Measurements from ENCODE around the gene IFIT1.
"Not testable (repeated sequence)": the region's sequence is repeated elsewhere in the genome, so short reads cannot be mapped to it uniquely, and the experiment has no call there.

The IFIT1 gene

DNA sequence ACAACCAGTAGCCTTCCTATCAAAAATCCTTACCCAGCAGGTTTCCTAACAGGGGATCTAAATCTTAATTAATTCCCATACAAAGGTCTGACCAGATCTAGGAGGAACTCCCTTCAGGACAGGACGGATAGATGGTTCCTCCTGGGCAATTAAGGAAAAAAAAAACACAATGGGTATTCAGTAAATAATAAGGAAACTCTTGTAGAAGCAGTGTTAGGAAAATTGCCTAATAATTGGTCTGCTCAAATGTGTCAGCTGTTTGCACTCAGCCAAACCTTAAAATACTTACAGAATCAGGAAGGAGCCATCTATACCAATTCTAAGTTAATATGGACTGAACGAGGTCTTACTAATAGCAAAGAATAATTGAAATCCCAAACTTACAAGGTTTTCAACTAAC lies 18.7 kb downstream of the IFIT1 start:
- not testable (repeated sequence) for H3K36me3 ChIP-seq (ENCODE audit: control insufficient read depth in 5 of 5, insufficient read depth in 5 of 5, low read length in 5 of 5); H3K4me3 ChIP-seq (ENCODE audit: low read depth in 1 of 5, low read length in 5 of 5); H3K27me3 ChIP-seq (ENCODE audit: control insufficient read depth in 5 of 5, insufficient read depth in 4 of 5, low read length in 5 of 5); H3K9me3 ChIP-seq (ENCODE audit: control insufficient read depth in 5 of 5, low read length in 5 of 5); H3K27ac ChIP-seq (ENCODE audit: low read depth, low read length); H3K9ac ChIP-seq (ENCODE audit: low read length in 5 of 5)
- peaks cover 0 to 22% (median 19%) of the 10 kb centered on the region in 5 donors for H3K4me1 ChIP-seq (ENCODE audit: control insufficient read depth in 5 of 5, insufficient read depth in 5 of 5, low read length in 5 of 5)

DNA sequence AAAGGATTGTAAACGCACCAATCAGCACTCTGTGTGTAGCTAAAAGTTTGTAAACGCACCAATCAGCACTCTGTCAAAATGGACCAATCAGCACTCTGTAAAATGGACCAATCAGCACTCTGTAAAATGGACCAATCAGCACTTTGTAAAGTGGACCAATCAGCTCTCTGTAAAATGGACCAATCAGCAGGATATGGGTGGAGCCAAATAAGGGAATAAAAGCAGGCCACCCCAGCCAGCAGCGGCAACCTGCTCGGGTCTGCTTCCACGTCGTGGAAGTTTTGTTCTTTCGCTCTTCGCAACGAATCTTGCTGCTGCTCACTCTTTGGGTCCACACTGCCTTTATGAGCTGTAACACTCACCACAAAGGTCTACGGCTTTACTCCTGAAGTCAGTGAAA lies 19.9 kb downstream of the IFIT1 start:
- H3K27me3 ChIP-seq (ENCODE audit: control insufficient read depth in 5 of 5, insufficient read depth in 4 of 5, low read length in 5 of 5); H3K4me3 ChIP-seq (ENCODE audit: low read depth in 1 of 5, low read length in 5 of 5); H3K36me3 ChIP-seq (ENCODE audit: control insufficient read depth in 5 of 5, insufficient read depth in 5 of 5, low read length in 5 of 5); H3K9ac ChIP-seq (ENCODE audit: low read length in 5 of 5); H3K27ac ChIP-seq (ENCODE audit: low read depth, low read length); H3K9me3 ChIP-seq (ENCODE audit: control insufficient read depth in 5 of 5, low read length in 5 of 5): not testable (repeated sequence)
- peaks cover 0 to 27% (median 20%) of the 10 kb centered on the region in 5 donors for H3K4me1 ChIP-seq (ENCODE audit: control insufficient read depth in 5 of 5, insufficient read depth in 5 of 5, low read length in 5 of 5)

DNA sequence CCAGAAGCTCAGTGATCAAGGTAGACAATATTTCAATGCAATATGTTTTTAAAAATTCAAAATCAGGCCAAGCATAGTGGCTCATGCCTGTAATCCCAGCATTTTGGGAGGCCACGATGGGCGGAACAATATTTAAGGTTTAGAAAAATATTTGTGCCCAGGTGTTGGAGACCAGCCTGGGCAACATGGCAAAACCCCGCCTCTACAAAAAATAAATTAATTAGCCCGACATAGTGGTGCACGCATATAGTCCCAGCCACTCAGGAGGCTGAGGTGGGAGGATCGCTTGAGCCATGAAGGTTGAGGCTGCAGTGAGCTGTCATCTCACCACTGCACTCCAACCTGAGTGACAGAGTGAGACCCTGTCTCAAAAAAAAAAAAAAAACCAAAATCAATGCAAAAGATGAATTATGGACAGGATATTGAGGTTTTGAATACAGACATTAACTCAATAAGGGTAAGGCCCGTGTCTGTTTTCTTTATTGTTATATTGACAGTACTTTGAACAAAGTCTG lies 21.0 kb downstream of the IFIT1 start:
- no peaks in the 10 kb centered on the region for H3K27me3 ChIP-seq (ENCODE audit: control insufficient read depth in 5 of 5, insufficient read depth in 4 of 5, low read length in 5 of 5)
- H3K36me3 ChIP-seq (ENCODE audit: control insufficient read depth in 5 of 5, insufficient read depth in 5 of 5, low read length in 5 of 5), result peaks cover 3 to 14% (median 6%) of the 10 kb centered on the region in 5 donors
- H3K27ac ChIP-seq (ENCODE audit: low read depth, low read length), result peak overlapping the region; percentile 94
- H3K9ac ChIP-seq (ENCODE audit: low read length in 5 of 5), result peak overlapping the region in 3 of 5 donors; percentile 87 to 90 (median 88)
- peaks cover 0 to 33% (median 20%) of the 10 kb centered on the region in 5 donors for H3K4me1 ChIP-seq (ENCODE audit: control insufficient read depth in 5 of 5, insufficient read depth in 5 of 5, low read length in 5 of 5)
- peak overlapping the region in 3 of 5 donors; percentile 91 to 94 (median 92) for H3K4me3 ChIP-seq (ENCODE audit: low read depth in 1 of 5, low read length in 5 of 5)
- peaks cover 0 to 3% (median 0%) of the 10 kb centered on the region in 5 donors for H3K9me3 ChIP-seq (ENCODE audit: control insufficient read depth in 5 of 5, low read length in 5 of 5)

DNA sequence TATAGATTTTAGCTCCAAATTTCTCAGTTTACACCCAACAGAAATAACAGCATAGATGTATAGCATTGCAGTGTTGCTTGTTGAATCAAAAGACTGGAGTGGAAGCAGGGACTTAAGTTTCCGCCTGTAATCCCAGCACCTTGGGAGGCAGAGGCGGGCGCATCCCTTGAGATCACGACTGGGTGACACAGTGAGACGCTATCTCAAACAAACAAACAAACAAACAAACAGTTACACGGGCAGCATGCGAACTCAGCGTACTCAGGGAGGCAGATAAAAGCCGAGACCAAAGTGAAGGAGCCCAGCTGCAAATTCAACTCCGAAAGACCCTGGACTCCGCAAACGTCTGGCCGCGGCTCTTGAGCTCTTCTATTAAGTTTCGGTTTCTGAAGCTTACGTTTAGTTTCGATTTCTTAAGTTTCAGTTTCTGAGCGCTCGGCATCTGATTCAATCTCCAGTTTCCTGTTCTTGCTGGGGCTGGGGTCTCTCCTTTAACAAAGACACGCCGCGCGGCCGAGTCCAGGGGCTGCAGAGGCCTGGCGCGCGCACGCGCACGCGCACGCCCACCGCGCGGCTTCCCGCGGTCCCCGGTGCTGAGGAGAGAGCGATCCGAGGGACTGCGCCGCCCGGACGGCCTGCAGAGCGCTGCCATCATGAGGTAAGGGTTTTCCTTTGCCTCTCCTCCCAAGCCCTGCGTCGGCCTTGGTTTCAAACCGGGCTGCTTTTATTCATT lies 21.9 kb downstream of the IFIT1 start, which contains the start of gene IFIT5:
Gene IFIT5, plus strand, starts transcription at position 423 of the 733 bp plus-strand sequence. Its CDS starts 231 bp downstream, at position 654.
- H3K27ac ChIP-seq (ENCODE audit: low read depth, low read length), result peak within 1 kb of the TSS; percentile 94
- peaks cover 0 to 34% (median 20%) of the 10 kb centered on the region in 5 donors for H3K4me1 ChIP-seq (ENCODE audit: control insufficient read depth in 5 of 5, insufficient read depth in 5 of 5, low read length in 5 of 5)
- peaks cover 3 to 14% (median 6%) of the 10 kb centered on the region in 5 donors for H3K36me3 ChIP-seq (ENCODE audit: control insufficient read depth in 5 of 5, insufficient read depth in 5 of 5, low read length in 5 of 5)
- no peaks in the 10 kb centered on the region for H3K27me3 ChIP-seq (ENCODE audit: control insufficient read depth in 5 of 5, insufficient read depth in 4 of 5, low read length in 5 of 5)
- H3K9ac ChIP-seq (ENCODE audit: low read length in 5 of 5), result peak within 1 kb of the TSS; percentile 69 to 90 (median 87)
- H3K9me3 ChIP-seq (ENCODE audit: control insufficient read depth in 5 of 5, low read length in 5 of 5), result peaks cover 0 to 3% (median 0%) of the 10 kb centered on the region in 5 donors
- H3K4me3 ChIP-seq (ENCODE audit: low read depth in 1 of 5, low read length in 5 of 5), result peak within 1 kb of the TSS; percentile 74 to 98 (median 92)

DNA sequence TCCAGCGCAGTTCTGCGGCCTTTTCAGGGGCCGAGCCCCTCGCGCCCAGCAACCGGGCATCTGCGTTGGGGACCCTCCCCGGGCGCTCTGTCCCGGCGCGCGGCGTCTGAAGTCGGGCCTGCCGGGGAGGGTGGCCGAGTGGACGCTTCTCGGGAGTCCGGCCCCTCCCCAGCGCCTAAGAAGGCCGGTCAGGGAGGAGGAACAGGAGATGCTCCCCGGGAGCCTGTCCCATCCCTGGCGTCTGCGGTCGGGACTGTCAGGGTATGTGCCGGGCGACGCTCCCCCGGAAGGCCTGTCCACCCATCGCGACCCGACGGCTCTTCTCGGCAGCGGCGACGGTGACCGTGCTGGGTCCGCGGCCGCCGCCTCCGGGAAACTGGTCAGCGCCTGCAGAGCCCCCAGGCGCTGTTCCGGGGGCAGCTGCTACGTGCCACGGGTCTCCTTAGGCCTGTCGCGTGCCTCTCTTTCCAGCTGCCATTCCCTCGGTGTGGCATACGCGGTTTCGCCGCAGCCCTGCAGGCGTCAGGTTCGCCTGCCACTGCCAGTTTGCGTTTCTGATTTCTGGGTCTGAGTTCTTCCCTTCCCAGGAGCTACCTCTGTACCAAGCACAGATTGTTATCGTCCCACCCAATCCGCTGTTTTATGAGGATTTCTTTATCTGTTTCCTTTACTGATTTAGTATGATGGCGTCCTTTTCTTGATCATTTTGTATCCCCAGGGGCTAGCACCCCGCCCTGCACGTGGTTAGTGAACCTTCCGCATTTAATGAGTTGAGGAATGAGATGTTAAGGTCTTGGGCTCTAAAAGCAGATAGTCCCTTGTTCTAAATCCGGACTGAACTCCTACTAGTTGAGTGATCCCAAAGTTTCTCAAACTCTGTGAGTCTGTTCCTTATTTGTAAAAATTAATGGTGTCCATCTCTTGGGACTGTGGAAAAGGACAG lies 22.7 kb downstream of the IFIT1 start:
- Histone ChIP-seq H3K4me3 (ENCODE audit: low read depth in 1 of 5, low read length in 5 of 5) (peak overlapping the region; percentile 67 to 94 (median 91)), H3K9ac (ENCODE audit: low read length in 5 of 5) (peak overlapping the region; percentile 69 to 90 (median 87)), H3K9me3 (ENCODE audit: control insufficient read depth in 5 of 5, low read length in 5 of 5) (peaks cover 0 to 3% (median 0%) of the 10 kb centered on the region in 5 donors), H3K36me3 (ENCODE audit: control insufficient read depth in 5 of 5, insufficient read depth in 5 of 5, low read length in 5 of 5) (peaks cover 3 to 14% (median 6%) of the 10 kb centered on the region in 5 donors), H3K27ac (ENCODE audit: low read depth, low read length) (peak overlapping the region; percentile 94), H3K4me1 (ENCODE audit: control insufficient read depth in 5 of 5, insufficient read depth in 5 of 5, low read length in 5 of 5) (peaks cover 0 to 37% (median 20%) of the 10 kb centered on the region in 5 donors), H3K27me3 (ENCODE audit: control insufficient read depth in 5 of 5, insufficient read depth in 4 of 5, low read length in 5 of 5) (no peaks in the 10 kb centered on the region)

DNA sequence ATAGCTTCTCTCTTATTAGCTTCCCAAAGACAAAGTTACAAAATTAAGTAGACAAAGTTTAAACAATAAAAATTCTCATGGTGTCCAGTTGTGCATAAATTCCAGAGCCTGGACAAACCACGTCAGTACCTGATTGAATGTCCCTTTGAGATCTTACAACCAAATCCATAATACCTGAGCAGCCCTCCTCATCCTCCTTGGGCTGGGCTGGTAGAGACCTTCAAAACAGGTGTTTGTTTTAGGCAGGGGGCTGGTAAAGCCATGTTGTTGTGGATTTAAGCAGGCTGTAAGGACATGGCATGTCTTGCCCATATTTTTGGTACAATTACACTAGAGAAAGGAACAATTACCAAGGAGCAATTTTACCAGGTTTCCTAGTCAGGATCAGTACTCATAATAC lies 24.0 kb downstream of the IFIT1 start:
- Histone ChIP-seq H3K27ac (ENCODE audit: low read depth, low read length) (no peak overlapping the region), H3K9me3 (ENCODE audit: control insufficient read depth in 5 of 5, low read length in 5 of 5) (peaks cover 0 to 3% (median 0%) of the 10 kb centered on the region in 5 donors), H3K27me3 (ENCODE audit: control insufficient read depth in 5 of 5, insufficient read depth in 4 of 5, low read length in 5 of 5) (no peaks in the 10 kb centered on the region), H3K4me1 (ENCODE audit: control insufficient read depth in 5 of 5, insufficient read depth in 5 of 5, low read length in 5 of 5) (peaks cover 0 to 37% (median 20%) of the 10 kb centered on the region in 5 donors), H3K4me3 (ENCODE audit: low read depth in 1 of 5, low read length in 5 of 5) (no peak overlapping the region), H3K36me3 (ENCODE audit: control insufficient read depth in 5 of 5, insufficient read depth in 5 of 5, low read length in 5 of 5) (peaks cover 3 to 19% (median 13%) of the 10 kb centered on the region in 5 donors), H3K9ac (ENCODE audit: low read length in 5 of 5) (peak overlapping the region in 1 of 5 donors; percentile 20)

DNA sequence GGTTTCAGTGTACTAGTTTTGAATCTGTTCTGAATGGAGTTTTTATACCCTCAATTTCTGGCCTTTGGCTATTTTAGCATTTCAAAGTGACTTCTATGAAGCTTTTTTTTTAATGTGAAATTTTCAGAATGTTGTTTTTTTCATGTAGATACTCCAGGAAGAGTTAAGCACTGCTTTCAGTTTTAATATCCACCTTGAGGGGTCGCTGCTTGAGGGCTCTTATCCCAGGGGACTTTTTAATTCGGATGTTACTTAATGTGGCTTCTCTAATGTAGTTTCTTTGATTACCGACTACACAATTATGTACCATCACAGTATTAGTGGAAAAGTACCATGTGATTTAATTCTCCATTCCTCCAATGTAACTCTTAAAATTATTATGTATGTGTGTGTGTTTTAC lies 27.1 kb downstream of the IFIT1 start:
- Histone ChIP-seq H3K27ac (ENCODE audit: low read depth, low read length) (no peak overlapping the region), H3K27me3 (ENCODE audit: control insufficient read depth in 5 of 5, insufficient read depth in 4 of 5, low read length in 5 of 5) (no peaks in the 10 kb centered on the region), H3K36me3 (ENCODE audit: control insufficient read depth in 5 of 5, insufficient read depth in 5 of 5, low read length in 5 of 5) (peaks cover 3 to 21% (median 16%) of the 10 kb centered on the region in 5 donors), H3K9ac (ENCODE audit: low read length in 5 of 5) (no peak overlapping the region), H3K9me3 (ENCODE audit: control insufficient read depth in 5 of 5, low read length in 5 of 5) (no peaks in the 10 kb centered on the region), H3K4me1 (ENCODE audit: control insufficient read depth in 5 of 5, insufficient read depth in 5 of 5, low read length in 5 of 5) (peaks cover 0 to 30% (median 14%) of the 10 kb centered on the region in 5 donors), H3K4me3 (ENCODE audit: low read depth in 1 of 5, low read length in 5 of 5) (no peak overlapping the region)

DNA sequence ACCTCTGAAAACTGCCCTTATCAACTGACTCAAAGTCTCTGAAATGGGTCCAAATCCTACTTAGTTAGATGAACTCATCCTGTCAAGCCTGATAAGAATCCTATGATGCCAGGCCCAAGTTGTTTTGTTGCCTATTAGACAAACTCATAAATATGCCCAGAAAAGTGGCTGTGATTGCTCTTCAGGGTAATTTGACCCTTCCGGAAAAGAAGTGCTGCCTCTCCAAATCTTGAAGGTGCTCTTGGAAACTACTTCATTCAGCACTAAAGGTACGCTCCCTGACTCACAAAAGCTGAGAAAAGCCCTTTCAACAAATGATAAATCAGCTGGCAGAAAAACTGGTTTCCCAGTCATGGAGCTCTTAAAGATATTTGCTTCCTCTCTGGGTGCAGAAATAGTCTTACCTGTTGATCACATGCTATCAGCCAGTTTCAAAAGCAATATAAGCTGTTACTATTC lies 28.6 kb downstream of the IFIT1 start:
- Histone ChIP-seq H3K9me3 (ENCODE audit: control insufficient read depth in 5 of 5, low read length in 5 of 5) (no peaks in the 10 kb centered on the region), H3K4me1 (ENCODE audit: control insufficient read depth in 5 of 5, insufficient read depth in 5 of 5, low read length in 5 of 5) (peaks cover 0 to 19% (median 6%) of the 10 kb centered on the region in 5 donors), H3K4me3 (ENCODE audit: low read depth in 1 of 5, low read length in 5 of 5) (no peak overlapping the region), H3K9ac (ENCODE audit: low read length in 5 of 5) (no peak overlapping the region), H3K27ac (ENCODE audit: low read depth, low read length) (no peak overlapping the region), H3K36me3 (ENCODE audit: control insufficient read depth in 5 of 5, insufficient read depth in 5 of 5, low read length in 5 of 5) (peaks cover 3 to 21% (median 16%) of the 10 kb centered on the region in 5 donors), H3K27me3 (ENCODE audit: control insufficient read depth in 5 of 5, insufficient read depth in 4 of 5, low read length in 5 of 5) (no peaks in the 10 kb centered on the region)

DNA sequence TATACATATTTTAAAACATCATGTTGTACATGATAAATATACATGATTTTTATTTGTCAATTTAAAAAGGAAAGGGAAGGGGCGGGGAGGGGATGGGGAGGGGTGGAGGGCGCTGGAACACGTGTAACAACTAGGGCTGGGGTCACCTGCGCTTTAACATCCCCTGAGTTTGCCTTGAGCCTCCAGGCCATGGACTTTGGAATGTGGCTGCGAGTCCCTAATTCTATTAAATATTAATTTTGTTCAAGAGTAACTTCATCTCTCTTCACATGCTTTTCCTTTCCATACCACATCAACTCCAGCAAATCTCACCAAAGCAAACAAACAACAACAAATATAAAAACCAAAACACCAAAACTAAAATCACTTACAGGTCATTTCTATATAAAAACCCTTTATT lies 32.6 kb downstream of the IFIT1 start:
- Histone ChIP-seq H3K4me1 (ENCODE audit: control insufficient read depth in 5 of 5, insufficient read depth in 5 of 5, low read length in 5 of 5) (no peaks in the 10 kb centered on the region), H3K27ac (ENCODE audit: low read depth, low read length) (no peak overlapping the region), H3K9ac (ENCODE audit: low read length in 5 of 5) (no peak overlapping the region), H3K36me3 (ENCODE audit: control insufficient read depth in 5 of 5, insufficient read depth in 5 of 5, low read length in 5 of 5) (peaks cover 0 to 10% (median 3%) of the 10 kb centered on the region in 5 donors), H3K27me3 (ENCODE audit: control insufficient read depth in 5 of 5, insufficient read depth in 4 of 5, low read length in 5 of 5) (no peaks in the 10 kb centered on the region), H3K9me3 (ENCODE audit: control insufficient read depth in 5 of 5, low read length in 5 of 5) (no peaks in the 10 kb centered on the region), H3K4me3 (ENCODE audit: low read depth in 1 of 5, low read length in 5 of 5) (no peak overlapping the region)
